HFF-Myc (cell line): ENCODE results near the gene SCARF2.
A peak's percentile ranks its signal among the peaks of the same experiment; 100 is the strongest.

Experiments
- DNase-seq: peaks from one replicate; pipeline ENCODE4 v3.0.0-alpha.2; 2011; ENCODE audit warnings: low read depth; ENCODE audit errors: extremely low read depth
- H3K4me3 ChIP-seq: replicated peaks from 2 replicates; pipeline ENCODE4 v1.5.1; 2011; ENCODE audit warnings: low read depth, mild to moderate bottlenecking, control low read depth, low read length
- TF ChIP-seq, protein P1 (sequence below): IDR thresholded peaks from 2 replicates; pipeline ENCODE4 v1.5.1; 2012; ENCODE audit warnings: mild to moderate bottlenecking, low read depth, low read length, control low read depth; ENCODE audit errors: missing control alignments

The SCARF2 gene

DNA sequence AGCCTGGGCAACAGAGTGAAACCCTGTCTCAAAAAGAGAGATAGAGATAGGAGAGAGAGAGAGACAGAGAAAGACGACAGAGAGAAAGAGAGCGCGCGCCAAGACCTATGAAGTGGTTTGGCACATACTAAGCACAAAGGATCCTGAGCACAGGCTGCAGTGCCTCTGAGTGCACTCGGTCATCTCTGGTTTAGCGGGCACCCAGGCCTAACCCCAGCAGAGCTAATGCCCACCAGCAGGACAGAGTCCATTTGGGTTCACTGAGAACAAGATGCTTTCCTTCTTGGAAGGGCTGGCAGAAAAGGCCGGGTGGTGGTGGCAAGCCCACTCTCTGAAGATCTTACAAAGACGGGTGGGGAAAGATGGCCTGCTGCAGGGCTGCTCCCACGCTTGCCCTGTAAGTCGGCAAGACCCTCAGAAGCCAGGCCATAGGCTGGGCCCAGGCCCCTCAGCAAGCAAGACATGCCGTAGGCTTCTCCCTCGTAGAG, 3.3 kb downstream of the SCARF2 start:
- TF ChIP-seq, protein P1, sequence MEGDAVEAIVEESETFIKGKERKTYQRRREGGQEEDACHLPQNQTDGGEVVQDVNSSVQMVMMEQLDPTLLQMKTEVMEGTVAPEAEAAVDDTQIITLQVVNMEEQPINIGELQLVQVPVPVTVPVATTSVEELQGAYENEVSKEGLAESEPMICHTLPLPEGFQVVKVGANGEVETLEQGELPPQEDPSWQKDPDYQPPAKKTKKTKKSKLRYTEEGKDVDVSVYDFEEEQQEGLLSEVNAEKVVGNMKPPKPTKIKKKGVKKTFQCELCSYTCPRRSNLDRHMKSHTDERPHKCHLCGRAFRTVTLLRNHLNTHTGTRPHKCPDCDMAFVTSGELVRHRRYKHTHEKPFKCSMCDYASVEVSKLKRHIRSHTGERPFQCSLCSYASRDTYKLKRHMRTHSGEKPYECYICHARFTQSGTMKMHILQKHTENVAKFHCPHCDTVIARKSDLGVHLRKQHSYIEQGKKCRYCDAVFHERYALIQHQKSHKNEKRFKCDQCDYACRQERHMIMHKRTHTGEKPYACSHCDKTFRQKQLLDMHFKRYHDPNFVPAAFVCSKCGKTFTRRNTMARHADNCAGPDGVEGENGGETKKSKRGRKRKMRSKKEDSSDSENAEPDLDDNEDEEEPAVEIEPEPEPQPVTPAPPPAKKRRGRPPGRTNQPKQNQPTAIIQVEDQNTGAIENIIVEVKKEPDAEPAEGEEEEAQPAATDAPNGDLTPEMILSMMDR: no peak
- DNase-seq: no peak
- no peak overlapping the region for H3K4me3 ChIP-seq

DNA sequence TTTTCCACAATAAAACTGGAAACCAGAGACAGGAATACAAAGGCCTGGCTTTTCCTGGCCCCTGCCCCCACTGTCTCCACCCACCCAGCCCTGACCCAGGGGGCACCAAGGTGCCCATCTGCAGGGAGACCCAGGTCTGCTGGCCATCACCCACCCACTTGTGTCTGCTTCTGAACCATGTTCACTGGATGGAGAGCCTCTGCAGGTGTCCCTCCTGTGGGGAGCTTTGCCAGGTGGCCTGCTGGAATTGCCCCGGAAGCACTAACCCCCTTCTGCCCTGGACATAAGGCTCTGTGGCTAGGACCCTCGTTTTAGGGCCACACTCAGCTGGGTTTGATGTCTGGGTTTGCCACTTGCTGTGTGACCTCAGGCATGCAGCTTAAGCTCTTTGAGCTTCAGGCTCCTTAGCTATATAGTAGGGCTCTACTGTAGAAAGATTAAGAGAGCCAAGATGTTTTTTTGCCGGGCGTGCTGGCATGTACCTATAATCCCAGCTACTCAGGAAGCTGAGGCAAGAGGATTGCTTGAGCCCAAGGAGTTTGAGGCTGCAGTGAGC, 3.9 kb downstream of the SCARF2 start:
- TF ChIP-seq, protein P1: no peak
- DNase-seq: no peak
- H3K4me3 ChIP-seq: no peak overlapping the region

DNA sequence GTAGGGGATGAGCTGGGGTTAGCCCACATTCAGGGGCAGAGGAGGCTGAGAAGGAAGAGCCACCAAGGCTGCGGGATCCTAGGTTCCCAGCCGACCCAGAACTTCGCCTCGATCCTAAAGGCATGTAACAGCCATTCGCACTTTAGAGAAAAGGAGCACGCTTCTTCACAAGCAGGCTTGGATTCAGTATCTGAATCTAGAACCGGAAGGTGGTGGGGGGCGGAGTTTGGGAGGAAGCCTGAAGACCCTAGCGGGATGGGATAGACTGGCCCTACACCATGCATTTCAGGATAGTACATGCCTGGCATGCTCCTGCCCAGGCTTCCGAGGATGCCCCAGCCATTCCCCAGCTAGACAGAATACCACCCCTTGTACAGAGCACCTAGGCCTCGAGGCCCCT, 4.4 kb downstream of the SCARF2 start:
- no peak for DNase-seq
- H3K4me3 ChIP-seq: no peak overlapping the region
- TF ChIP-seq, protein P1: no peak

DNA sequence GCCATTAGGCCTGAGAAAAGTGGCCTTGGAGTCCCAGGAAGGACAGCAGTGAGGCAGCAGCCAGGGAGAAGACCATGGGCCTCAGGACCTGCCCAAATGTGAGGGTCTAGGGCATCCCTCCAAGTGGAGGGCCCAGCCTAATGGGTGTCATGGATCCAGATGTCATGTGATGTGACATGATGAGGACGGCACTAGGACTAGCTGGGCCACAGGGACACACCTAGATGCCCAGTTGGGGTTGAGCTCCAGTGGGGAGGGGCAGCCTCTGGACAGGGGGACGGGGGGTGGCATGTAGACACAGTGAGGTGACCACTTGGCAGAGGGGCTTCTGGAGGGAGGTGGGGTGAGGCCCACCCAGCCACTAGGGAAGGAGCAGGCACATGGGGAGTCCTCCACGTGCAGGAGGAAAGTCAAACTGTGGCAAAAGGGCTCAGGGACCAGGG, 5.4 kb downstream of the SCARF2 start:
- no peak overlapping the region for H3K4me3 ChIP-seq
- no peak for DNase-seq
- TF ChIP-seq, protein P1: no peak

DNA sequence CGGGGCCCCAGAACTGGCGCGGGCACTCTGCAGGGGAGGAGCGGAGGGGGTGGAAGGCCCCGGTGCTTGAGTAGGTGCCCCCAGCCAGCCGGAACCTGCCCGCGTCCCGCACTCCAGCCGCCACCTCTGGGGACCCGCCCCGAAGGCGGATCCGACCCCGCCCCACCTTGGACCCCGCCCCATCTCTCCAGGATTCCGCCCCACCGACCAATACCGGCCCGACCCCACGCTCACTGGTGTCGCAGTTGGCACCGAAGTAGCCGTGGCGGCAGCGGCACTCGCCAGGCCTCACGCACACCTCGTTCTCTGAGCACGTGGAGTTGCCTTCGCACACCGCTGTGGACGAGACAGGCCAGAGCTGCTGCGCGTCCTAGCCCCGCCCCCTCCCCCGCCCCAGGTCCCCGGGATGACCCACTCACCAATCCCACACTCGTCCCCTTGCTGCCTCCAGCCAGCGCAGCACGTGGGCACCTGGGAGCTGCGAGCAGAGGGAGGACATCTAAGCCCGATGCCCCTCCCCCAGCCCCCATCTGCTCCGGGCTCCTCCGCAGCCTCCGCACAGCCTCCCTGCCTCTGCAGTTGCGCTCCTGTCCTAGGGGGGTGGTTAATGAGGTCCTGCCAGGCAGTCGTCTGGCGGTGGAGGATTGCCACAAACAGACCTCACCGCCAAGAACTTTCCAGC, 6.0 kb downstream of the SCARF2 start:
- TF ChIP-seq, protein P1: no peak
- DNase-seq: no peak
- H3K4me3 ChIP-seq: no peak overlapping the region

DNA sequence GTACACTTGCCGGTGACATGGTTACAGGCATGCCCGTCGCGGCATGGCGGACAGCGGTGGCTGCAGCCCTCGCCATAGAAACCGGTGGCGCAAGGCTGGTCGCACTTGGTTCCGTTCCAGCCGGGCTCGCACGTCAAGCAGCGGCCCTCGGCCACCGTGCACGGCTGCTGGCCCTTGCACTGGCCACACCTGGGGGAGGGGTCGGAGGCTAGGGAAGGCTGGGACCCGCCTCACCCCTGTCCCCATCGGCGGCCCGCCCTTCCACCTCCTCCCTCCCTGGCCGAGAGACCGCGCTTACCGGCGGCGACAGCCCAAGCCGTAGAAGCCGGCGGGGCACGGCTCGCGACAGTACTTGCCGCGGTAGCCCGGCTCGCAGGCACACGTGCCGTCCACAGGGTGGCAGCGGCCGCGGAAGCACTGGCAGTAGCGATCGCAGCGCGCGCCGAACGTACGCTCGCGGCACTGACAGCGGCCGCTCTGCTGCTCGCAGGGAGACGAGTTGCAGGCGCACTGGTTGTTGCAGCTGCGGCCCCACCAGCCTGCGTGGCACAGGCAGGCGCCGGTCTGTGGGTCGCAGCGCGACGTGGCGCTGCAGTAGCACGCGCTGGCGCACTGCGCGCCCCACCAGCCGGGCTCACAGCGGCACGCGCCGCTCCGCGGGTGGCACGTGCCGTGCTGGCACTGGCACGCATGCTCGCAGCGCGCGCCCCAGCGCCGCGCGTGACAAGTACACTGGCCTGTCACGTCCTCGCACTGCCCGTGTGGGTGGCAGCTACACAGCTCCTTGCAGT, 6.7 kb downstream of the SCARF2 start:
- TF ChIP-seq, protein P1: peak; percentile 14
- H3K4me3 ChIP-seq: no peak overlapping the region
- DNase-seq: no peak
